HG02678 (cell line): ENCODE data around the gene POLD2.

Source experiments
- ATAC-seq: cut with Tn5 transposase; IDR thresholded peaks from one replicate; pipeline ENCODE4 v1.9.1; 2021; ENCODE audit warnings: mild to moderate bottlenecking, moderate library complexity; ENCODE audit not compliant: unreplicated experiment

The POLD2 gene

DNA sequence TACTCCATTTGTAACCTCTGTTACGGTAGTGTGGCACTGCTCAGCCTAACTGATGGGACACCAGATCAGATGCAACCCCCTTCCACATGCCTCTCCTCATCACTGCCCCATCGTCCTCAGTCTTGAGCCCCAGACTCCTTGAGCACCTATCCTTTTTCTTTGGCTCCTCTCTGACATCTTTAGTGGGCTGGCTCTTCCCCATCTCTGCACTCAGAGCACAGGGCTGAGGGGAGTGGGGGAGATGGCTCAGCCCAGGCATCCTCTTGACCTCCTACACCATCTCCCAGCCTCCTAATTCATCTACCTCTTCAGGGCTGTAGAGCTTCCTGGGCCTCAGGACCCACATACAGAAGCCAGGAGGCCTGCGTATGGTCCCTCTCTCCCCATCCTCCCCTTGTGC is 39.6 kb downstream of the POLD2 start:
- no peak for ATAC-seq

- ATAC-seq, result peak; percentile 91
These were observed 40.7 kb downstream of the POLD2 start for GRCh38 chr7:44082541-44083207.

- ATAC-seq, result no peak
These were observed 42.0 kb downstream of the POLD2 start for GRCh38 chr7:44081266-44081748.

DNA sequence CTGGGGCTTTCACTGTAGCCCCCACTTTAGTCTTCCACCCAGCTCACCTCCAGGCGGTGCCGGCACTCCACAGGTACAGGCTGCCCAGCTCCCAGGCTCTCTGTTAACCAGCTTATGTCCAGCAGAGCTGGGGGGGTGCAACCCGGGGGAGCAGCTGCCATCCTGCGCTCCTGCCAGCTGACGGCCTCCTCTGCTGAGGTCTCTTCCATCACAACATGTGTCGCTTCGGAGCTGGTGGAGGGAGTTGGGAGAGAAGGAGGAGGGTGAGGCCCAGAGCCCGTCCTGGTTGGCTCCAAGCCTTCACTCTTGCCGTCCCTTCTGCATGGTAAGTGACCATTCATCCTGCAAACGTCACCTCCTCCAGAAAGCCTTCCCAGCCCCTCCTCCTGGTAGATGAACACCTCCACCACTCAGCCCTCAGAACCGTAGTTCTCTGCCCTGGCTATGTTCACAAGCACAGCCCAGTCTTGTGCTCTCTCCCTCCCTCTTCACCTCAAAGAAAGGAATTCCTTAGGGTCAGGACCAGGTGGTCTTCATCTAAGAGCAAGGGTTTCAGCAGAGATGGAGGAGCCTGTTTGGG is 42.6 kb downstream of the POLD2 start:
- no peak for ATAC-seq

GRCh38 chr7:44080118-44080517 is 43.2 kb downstream of the POLD2 start:
- no peak for ATAC-seq

DNA sequence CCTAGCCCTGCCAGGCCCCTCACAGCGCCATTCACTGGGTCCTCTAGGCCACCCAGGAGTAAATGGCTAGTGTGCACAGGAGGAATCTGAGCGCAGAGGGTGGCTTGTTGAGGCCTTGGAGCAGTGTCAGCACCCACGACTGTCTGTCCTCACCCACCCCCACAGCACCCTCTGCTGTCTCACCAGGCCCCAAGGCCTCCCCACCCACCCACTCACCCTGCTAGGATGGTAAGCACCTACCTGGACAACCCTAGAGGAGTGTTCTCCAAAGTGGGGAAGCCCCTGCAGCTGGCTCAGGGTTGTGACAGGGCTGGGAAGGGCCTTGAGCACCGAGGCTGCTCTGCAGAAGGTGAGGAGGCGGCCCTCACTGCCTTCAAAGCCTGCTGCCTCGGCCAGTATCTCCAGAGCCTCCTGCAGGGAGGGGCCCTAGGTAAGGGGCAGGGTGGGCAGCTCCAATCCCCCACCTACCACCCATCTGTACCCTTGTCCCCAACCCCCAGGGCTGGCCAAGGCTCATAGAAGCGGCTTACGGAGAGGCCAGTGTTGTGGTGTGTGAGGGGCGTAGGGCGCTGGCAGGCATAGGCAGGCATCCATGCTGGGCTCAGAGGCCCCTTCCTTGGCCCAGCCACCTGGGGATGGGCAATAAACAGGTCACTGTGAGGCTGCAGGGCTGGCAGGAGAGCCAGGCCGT is 43.9 kb downstream of the POLD2 start:
- no peak for ATAC-seq

DNA sequence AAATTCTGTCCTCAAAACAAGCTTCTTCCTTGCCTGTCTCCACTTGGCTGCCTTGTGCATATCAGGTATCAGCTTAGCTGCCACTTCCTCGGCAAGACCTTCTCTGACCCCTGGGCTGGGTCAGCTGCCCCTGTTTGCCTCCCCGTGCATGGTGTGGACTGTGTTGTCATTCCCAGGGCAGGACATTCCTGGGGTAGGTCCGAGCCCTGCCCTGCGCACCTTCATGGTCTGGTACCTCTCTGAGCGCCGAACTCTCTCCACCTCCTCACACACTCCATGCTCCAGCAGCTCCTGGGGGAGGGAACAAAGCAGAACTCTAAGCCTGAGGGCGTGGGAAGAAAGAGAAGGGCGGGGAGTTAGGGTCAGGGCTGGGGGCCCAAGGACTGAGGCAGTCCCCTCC is 44.8 kb downstream of the POLD2 start:
- ATAC-seq, result no peak

GRCh38 chr7:44077681-44078091 is 45.7 kb downstream of the POLD2 start:
- ATAC-seq, result no peak

- no peak for ATAC-seq
These were observed 46.3 kb downstream of the POLD2 start for GRCh38 chr7:44077061-44077460.

GRCh38 chr7:44076101-44076895 is 47.0 kb downstream of the POLD2 start:
- ATAC-seq, result no peak

- ATAC-seq, result no peak
These were observed 47.9 kb downstream of the POLD2 start for GRCh38 chr7:44075296-44076075.

GRCh38 chr7:44074349-44074695 is 49.0 kb downstream of the POLD2 start:
- no peak for ATAC-seq

- ATAC-seq, result peak; percentile 53
These were observed 49.5 kb downstream of the POLD2 start for GRCh38 chr7:44073664-44074348.

DNA sequence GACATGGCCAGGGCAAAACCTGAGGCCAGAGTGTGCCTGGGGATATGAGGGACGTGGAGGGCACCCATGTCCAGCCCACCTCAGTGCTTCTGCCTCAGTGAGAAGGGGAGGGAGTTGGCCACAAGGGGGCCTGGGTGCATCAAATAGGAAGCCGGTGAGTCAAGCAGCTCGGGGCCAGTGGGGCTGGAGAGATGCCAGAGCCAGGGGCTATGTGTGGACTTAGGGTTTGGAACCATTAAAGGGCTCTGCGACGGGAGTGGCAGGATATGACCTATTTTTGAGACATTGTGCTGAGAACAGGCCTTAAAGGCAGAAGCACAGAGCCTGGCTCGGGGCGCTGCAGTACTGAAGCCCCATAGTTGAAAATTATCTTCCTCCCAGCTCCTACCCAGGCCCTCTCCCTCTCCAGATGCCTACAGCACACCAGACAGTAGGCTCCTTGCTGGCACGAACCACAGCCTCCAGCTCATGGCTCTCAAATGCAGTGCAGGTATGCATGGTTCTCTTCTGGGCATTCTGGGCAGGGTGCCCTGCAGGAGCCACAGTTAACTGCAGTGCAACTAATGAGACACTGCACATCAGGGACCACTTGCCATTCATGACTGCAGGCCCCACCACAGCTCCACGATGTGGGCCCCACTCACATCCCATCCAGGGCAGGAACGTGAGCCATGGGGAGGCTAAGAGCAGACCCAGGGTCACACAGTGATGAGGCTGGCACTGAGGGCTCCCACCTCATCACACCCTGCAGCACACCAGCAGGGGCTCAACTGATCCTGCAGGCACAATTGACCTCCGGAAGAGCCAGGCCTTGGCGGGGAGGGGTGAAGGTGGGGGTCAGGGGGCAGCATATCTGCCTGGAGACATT is 50.8 kb downstream of the POLD2 start:
- no peak for ATAC-seq

GRCh38 chr7:44071726-44072363 is 51.5 kb downstream of the POLD2 start:
- no peak for ATAC-seq

GRCh38 chr7:44068054-44068453 is 55.3 kb downstream of the POLD2 start:
- ATAC-seq, result no peak

GRCh38 chr7:44067064-44067951 is 56.0 kb downstream of the POLD2 start:
- ATAC-seq, result no peak
